SKM-1 (cell line): ENCODE results near the gene UPF1.
A peak's percentile ranks its signal among the peaks of the same experiment; 100 is the strongest.
"Not testable (repeated sequence)": the region's sequence is repeated elsewhere in the genome, so short reads cannot be mapped to it uniquely, and the experiment has no call there.

Source experiments
- DNase-seq: peaks from one replicate; lab custom pipeline; 2025; ENCODE audit not compliant: unreplicated experiment; lab: John Stamatoyannopoulos, UW

Gene UPF1

DNA sequence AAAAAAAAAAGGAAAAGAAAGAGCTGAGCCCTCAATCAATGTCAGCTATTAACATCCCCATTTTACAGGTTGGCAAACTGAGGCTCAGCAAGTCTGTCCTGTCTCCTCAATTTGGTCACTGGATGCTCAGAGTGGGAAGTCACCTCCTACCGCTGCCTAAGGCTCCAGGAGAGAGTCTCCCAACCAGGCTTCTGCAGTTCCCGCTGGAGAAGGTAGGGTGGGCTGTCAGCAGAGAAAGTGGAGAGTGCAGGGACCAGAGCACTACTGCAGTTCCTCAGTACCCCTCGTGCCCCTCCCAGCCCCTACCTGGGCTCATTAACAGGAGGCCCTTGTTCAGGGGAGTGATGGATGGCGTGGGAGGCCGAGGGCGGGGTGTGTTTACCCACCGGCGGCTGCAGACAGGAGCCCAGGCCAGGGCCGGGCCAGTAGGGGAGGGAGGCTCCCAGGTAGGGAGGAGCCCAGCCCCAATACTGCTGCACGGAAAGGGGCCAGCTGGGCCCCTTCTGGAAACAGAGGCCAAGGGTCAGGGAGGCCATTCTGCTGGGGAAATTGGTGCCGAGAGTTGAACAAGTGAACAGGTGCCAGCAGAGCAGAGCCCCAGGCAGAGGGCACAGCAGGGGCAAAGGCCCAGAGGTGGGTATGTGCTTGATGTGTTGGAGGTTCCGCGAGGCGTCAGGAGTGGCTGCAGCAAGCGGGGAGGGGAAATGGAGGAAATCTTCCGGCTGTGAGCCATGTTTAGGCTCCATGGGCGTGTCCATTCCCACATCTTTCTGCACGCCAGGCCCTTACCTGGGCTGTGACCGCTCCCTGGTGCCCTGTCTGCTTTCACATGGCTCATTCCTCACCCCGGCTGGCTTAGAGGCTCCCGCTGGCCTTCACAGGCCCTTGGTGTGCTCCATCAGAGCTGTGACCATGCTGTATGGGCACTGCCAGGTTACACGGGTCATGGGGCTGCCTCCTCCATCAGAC is 33.1 kb upstream of the UPF1 start:
- DNase-seq, result no peak

GRCh38 chr19:18799389-18799970 is 32.3 kb upstream of the UPF1 start:
- DNase-seq, result no peak

GRCh38 chr19:18800079-18800478 is 31.7 kb upstream of the UPF1 start:
- no peak for DNase-seq

GRCh38 chr19:18800636-18801035 is 31.1 kb upstream of the UPF1 start:
- DNase-seq, result no peak

- DNase-seq, result no peak
These were observed 29.4 kb upstream of the UPF1 start for GRCh38 chr19:18802354-18802753.

GRCh38 chr19:18803550-18804138 is 28.1 kb upstream of the UPF1 start:
- DNase-seq, result no peak

- DNase-seq, result no peak
These were observed 27.6 kb upstream of the UPF1 start for GRCh38 chr19:18804139-18804601.

DNA sequence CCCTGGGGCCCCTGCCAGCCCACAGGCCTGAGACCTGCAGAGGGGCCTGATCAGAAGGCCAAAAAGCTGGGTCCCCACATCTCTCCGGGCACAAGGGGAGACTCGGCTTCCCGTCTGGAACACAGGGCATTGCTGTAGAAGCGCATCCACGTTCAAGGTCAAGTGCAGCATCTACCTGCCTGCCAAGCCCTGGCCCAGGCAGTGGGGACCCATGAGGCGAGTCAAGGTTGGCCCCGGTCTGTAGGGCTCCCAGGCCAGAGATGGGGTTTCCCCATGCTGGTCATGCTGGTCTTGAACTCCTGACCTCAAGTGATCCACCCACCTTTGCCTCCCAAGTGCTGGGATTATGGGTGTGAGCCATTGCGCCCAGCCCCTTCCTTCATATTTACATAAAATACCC is 27.1 kb upstream of the UPF1 start:
- DNase-seq, result no peak

DNA sequence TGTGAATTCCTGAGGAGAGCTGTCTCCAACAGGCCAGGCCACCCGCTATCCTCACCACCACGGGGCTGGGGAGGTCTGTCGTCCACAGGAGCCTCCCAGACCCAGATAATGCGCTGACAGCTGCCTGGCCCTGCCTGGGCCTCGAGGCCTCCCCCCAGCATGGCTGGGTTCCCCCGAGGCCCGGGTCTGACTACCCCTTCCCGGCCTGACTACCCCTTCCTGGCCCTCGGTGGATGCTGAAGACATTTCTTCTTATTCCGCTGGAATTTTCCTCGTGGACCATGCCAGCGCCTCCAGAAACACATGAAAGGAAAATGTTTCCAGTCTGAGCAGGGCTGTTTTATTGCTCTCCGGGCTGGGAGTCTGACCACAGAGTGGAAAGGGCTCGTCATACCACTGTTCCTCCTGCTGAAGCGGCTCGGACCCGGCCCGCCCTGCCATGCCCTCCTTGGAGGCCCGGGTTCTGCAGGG is 23.9 kb upstream of the UPF1 start:
- no peak for DNase-seq

GRCh38 chr19:18809149-18809868 is 22.4 kb upstream of the UPF1 start:
- peak; percentile 37 for DNase-seq

- DNase-seq, result not testable (repeated sequence)
These were observed 20.1 kb upstream of the UPF1 start for GRCh38 chr19:18811638-18812037.

- no peak for DNase-seq
These were observed 17.7 kb upstream of the UPF1 start for GRCh38 chr19:18814063-18814462.

GRCh38 chr19:18815673-18816072 is 16.1 kb upstream of the UPF1 start:
- no peak for DNase-seq

DNA sequence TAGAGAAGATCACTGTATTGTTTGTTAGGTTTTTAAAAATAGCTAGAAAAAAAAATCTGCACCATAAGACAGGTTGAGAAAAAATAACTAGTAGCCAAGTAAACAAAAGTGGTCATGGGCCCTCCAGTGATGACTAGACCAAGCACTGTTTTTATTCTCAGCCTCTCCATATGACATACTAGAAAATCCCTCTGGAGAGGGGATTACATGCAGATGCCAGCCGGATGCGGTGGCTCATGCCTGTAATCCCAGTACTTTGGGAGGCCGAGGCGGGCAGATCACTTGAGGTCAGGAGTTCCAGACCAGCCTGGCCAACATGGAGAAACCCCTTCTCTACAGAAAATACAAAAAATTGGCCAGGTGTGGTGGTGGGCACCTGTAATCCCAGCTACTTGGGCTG is 15.1 kb upstream of the UPF1 start:
- not testable (repeated sequence) for DNase-seq

- DNase-seq, result no peak
These were observed 14.2 kb upstream of the UPF1 start for GRCh38 chr19:18817574-18817973.

DNA sequence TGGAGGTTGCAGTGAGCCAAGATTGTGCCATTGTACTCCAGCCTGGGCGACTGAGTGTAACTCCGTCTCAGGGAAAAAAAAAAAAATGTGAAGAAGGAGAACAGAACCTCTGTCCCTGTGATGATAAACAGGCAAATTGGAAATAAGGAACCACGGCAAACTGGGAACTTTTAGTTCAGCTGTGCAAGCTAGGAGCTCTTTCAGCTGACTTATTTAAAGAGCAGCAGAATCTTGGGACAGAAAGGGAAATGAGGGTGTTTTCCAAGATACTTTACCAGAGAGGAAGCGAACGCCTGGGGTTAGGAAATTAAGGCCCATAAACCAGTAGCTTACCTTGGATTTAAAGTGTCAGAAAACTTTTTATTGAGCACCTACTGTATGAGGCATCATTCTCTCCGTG is 3.0 kb upstream of the UPF1 start:
- no peak for DNase-seq

DNA sequence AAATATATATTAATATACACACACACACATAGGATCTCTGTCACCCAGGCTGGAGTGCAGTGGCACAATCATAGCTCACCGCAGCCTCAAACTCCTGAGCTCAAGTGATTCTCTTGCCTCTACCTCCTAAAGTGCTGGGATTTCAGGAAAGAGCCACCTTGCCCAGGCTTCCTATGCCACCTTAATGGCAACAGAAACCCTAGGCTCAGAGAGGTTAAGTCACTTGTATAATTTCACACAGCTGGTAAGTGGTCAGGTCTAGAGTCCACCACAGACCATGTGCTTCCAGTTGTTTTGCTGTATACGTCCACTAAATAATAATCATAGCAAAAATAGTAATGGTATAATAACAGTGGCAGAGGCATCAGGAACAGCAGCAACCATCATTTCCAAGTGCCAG is 1.3 kb upstream of the UPF1 start:
- no peak for DNase-seq

DNA sequence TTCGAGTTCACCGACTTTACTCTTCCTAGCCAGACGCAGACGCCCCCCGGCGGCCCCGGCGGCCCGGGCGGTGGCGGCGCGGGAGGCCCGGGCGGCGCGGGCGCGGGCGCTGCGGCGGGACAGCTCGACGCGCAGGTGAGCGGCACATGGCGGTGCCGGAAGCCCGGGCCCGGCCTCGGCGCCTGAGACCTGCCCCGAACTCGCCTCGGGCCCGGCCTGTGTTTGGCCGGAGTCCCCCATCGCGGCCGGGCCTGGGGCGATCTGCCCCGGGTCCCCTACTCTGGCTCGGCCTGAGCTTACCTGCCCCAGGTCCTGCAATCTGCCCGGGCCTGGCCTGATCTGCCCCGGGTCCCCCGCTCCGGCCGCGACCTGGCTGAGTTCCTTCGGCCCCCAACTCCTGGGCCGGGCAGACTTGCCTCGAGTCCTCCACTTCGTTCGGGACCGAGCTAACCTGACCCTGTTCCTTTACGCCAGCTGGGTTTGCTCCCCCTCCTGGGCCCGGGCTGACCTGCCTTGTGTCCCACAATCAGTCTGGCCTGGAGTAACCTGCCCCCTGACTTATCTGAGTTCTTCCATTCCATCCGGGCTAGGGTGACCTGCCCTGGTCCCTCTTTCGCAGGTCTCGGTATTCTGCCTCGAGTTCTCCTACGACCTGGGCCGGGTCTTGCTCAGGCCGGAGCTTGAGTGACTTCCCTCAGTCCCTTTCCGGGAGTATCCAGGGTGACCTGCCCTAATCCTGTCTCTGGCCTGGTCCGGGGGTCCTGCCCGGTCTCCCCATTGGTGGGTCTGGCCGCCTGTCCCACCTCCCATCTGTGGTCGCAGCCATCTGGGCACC is 764 bp downstream of the UPF1 start:
- no peak for DNase-seq

DNA sequence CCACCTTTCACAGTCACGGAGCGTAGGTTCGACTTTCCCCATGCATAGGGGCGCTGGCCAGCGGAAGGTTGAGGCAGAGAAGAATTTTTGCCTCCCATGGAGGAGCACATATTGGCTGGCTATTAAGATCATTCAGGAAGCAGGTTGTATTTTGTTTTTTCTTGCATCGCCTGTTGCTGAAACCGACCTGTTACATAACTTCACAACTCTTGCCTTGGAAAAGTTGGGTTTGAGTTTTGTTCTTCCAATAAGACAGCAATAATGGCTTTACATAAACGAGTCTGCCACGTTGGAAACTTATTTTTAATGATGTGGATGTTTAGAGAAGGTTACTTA is 1.4 kb downstream of the UPF1 start:
- no peak for DNase-seq

DNA sequence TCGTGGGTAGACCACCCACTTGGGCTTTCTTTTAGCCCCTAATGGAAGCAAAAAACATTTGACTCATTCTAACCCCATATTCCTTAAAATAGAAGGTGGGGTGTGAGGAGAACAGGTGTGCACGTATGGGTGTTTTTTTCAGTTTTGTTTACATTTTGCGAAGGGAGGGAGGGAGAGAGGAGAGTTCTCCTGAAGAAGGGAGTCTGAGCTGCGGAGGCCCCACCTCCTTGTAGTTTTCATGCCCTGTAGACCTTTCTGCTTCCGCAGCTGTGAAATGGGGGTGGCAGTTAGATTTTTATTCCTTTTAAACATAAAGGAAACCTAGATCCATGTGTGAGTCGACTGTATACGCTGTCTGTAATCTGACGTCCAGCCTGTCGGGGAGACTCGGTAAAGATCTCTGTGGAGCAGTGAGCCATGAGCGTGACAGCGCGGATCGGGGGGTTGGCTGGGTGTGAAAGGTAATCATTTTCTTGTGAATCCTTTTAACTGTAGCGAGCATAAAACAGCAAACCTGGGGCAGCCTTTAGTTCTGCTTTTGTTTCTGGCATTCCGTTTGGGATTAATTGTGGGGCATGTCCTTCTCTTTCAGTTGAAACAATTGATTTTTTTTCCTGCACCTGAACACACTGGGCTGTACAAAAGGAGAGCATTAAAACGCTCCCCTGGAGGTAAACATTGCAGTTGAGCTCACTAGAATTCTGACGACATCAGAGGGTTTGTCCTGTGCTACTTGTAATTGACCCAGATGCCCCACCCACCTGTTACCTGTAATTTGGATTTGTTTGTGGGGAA is 2.3 kb downstream of the UPF1 start:
- no peak for DNase-seq
